CD4-positive, alpha-beta memory T cell (primary cell): Measurements from ENCODE around the gene DQX1. TPM values are rescaled to one million over a fixed set of nuclear protein-coding genes. Genes with fewer than 3 reads are reported as not detected.

Experiments
- CTCF ChIA-PET: fragments of 350-600 bp; sonication (Branson Sonifier 250); formaldehyde crosslinking; loops from one replicate; lab custom pipeline; 2021; ENCODE audit warnings: inconsistent platforms; ENCODE audit not compliant: partially characterized antibody; lab: Charles Lee
- POLR2A ChIA-PET: fragments of 350-600 bp; sonication (Branson Sonifier 250); formaldehyde crosslinking; loops from one replicate; lab custom pipeline; 2021; ENCODE audit not compliant: partially characterized antibody; lab: Charles Lee
- DNase-seq, 5 donors: peaks; one replicate each; pipeline versions ENCODE4 v3.0.0 to v3.0.0-alpha.2; 2020 to 2022; ENCODE audit warnings: mixed read lengths in 1 of 5
- H3K27ac ChIP-seq: one replicate; pipeline ENCODE4 v1.7.0; 2013; ENCODE audit warnings: low read depth, low read length
- H3K27me3 ChIP-seq: 2 replicates; pipeline ENCODE4 v1.7.0; 2013; ENCODE audit warnings: mild to moderate bottlenecking, low read length, moderate library complexity; ENCODE audit not compliant: insufficient read depth
- H3K36me3 ChIP-seq: 2 replicates; pipeline ENCODE4 v1.7.0; 2013; ENCODE audit warnings: mild to moderate bottlenecking, low read length, moderate library complexity; ENCODE audit not compliant: insufficient read depth
- H3K4me1 ChIP-seq: 2 replicates; pipeline ENCODE4 v1.7.0; 2013; ENCODE audit warnings: mild to moderate bottlenecking, low read length, moderate library complexity; ENCODE audit not compliant: insufficient read depth
- H3K4me3 ChIP-seq, 2 donors: one replicate each; pipeline ENCODE4 v1.7.0; 2013; ENCODE audit warnings: low read length in 2 of 2, mild to moderate bottlenecking in 1 of 2
- H3K9me3 ChIP-seq, 2 donors: one replicate each; pipeline ENCODE4 v1.7.0; 2013; ENCODE audit warnings: low read length in 2 of 2, control low read depth in 1 of 2; ENCODE audit not compliant: control insufficient read depth in 1 of 2
- H3K27ac Mint-ChIP-seq, 7 donors: one replicate each; pipeline ENCODE4 v1.8.0; 2020 to 2021; ENCODE audit warnings: mixed read lengths in 7 of 7, mild to moderate bottlenecking in 6 of 7, inconsistent platforms in 3 of 7, moderate library complexity in 3 of 7
- H3K27me3 Mint-ChIP-seq, 2 donors: one replicate each; pipeline ENCODE4 v1.8.0; 2020 to 2021; ENCODE audit warnings: mixed read lengths in 2 of 2
- H3K36me3 Mint-ChIP-seq, 2 donors: one replicate each; pipeline ENCODE4 v1.8.0; 2020 to 2021; ENCODE audit warnings: mixed read lengths in 2 of 2, inconsistent platforms in 1 of 2, mild to moderate bottlenecking in 1 of 2
- H3K4me1 Mint-ChIP-seq, 4 donors: one replicate each; pipeline ENCODE4 v1.8.0; 2020 to 2021; ENCODE audit warnings: mixed read lengths in 4 of 4, mild to moderate bottlenecking in 1 of 4
- H3K4me3 Mint-ChIP-seq, 8 donors: one replicate each; pipeline ENCODE4 v1.8.0; 2020 to 2021; ENCODE audit warnings: mixed read lengths in 8 of 8, mild to moderate bottlenecking in 7 of 8, moderate library complexity in 6 of 8, inconsistent platforms in 3 of 8
- H3K9me3 Mint-ChIP-seq, 8 donors: one replicate each; pipeline ENCODE4 v1.8.0; 2020 to 2021; ENCODE audit warnings: mixed read lengths in 8 of 8, mild to moderate bottlenecking in 5 of 8, inconsistent platforms in 3 of 8, moderate library complexity in 1 of 8
- intact Hi-C: fragments of 100-400 bp; cut with micrococcal nuclease; formaldehyde crosslinking; loops from one replicate; pipeline ENCODE4 v1.15.1; 2023
- polyA plus RNA-seq, 2 donors: library from polyadenylated mRNA; unstranded; fragments of 300-500 nt; fragmentation: Illumina TruSeq; gene quantifications; one replicate each; pipeline ENCODE4 v1.2.3, GENCODE V29; 2021
- total RNA-seq, 2 experiments: library from RNA; stranded (reverse); gene quantifications; one replicate each; pipeline ENCODE4 v1.2.3, GENCODE V29; 2021

The DQX1 gene, protein sequence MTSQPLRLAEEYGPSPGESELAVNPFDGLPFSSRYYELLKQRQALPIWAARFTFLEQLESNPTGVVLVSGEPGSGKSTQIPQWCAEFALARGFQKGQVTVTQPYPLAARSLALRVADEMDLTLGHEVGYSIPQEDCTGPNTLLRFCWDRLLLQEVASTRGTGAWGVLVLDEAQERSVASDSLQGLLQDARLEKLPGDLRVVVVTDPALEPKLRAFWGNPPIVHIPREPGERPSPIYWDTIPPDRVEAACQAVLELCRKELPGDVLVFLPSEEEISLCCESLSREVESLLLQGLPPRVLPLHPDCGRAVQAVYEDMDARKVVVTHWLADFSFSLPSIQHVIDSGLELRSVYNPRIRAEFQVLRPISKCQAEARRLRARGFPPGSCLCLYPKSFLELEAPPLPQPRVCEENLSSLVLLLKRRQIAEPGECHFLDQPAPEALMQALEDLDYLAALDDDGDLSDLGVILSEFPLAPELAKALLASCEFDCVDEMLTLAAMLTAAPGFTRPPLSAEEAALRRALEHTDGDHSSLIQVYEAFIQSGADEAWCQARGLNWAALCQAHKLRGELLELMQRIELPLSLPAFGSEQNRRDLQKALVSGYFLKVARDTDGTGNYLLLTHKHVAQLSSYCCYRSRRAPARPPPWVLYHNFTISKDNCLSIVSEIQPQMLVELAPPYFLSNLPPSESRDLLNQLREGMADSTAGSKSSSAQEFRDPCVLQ
- total RNA-seq: under 1 TPM; 0.35 to 0.44 TPM
- not detected for polyA plus RNA-seq

DNA sequence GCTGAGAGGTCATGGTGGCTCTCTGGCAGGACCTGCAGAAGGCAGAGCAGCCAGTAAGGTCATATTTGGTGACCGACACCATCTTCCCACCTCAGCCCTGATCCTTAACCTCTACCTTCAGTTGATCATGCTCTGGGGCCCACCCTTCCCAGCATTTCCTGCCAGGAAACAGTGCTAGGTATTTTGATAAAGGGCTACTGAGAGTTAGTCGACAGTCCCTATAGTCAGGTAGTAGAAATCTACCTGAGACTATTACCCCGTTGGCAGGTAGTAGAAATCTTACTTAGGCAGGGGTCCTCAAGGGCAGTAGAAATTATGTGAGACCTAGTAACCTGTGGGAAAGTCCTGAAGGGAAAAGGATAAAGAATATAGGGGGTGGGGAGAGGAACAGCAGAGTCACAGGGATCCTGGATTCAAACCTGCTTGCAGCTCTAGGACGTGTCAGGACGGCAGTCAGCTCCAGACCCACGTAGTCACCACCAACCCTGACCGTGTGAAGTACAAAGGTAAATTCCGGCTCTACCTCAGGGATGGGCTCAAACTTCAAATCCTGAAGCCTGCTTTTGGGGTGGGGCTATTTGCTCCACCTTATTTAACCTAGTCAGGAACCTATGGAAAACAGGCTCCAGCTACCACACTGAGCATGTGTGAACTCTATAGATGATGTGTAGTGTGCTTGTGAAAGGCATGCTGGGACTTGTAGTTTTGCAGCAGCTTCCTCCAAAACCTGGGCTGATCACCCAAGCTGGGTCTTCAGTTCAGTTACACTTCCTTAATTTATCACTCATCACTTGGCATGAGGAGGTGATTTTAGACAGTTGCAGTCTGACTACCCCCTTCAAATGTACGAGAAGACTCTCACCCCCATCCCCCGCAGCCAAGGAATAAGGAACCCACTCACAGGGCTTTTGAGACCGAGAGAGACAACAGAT is at the start of gene DQX1:
DQX1 (minus strand) TSS at position 515 of the 932 bp plus-strand sequence; CDS start at position 13, 502 bp downstream.
- no peak within 1 kb of the TSS for H3K4me3 ChIP-seq
- ChIA-PET CTCF (interaction anchor here (1.3 to 1.6 kb wide), 3 partner anchors 11 to 702 kb away, joined by 3 to 7 read pairs (median 3); partner anchors contain the start of genes CCDC142, TLX2 and TTC31), POLR2A (interaction anchor here (0.8 to 2.8 kb wide), 10 partner anchors 10 to 105 kb away, joined by 3 to 12 read pairs (median 6); partner anchors contain the start of genes C2orf81, CCDC142, MRPL53 and PCGF1)
- no peaks in the 10 kb centered on the region for H3K9me3 ChIP-seq
- Mint-ChIP-seq H3K36me3 (peaks cover 26 to 38% of the 10 kb centered on the region in 2 donors), H3K27me3 (peaks cover 2 to 4% of the 10 kb centered on the region in 2 donors), H3K27ac (peak within 1 kb of the TSS in 5 of 7 donors; percentile 12 to 62 (median 52)), H3K4me1 (peaks cover 11 to 33% (median 25%) of the 10 kb centered on the region in 4 donors), H3K4me3 (peak within 1 kb of the TSS in 5 of 8 donors; percentile 1 to 57 (median 39)), H3K9me3 (no peaks in the 10 kb centered on the region)
- DNase-seq: peak in 1 of 5 donors; percentile 39
- no peaks in the 10 kb centered on the region for H3K27me3 ChIP-seq
- H3K4me1 ChIP-seq: peaks cover 20% of the 10 kb centered on the region
- intact Hi-C loops: no loop called here
- H3K27ac ChIP-seq: no peak within 1 kb of the TSS
- peaks cover 19% of the 10 kb centered on the region for H3K36me3 ChIP-seq

DNA sequence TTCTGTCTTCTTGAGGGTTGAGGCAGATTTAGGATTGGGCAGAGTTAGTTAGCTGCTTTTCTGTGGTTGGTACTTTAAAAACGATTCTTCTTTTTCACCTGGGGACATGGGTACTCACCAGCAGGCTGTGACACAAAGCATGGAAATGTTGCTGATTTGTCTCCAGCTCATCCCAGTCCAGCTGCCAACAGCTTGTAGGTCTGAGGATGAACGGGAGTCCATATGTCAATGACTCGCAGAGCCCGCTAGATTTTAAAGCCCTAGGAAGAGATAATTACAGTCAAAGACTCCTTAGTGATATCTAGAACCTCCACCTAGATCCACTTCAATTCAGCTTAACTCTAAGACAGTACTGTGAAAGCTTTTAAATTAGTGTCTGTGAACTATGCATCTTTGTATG is 49.3 kb upstream of the DQX1 start:
- ChIA-PET CTCF (interaction anchor here (2.6 to 2.8 kb wide), 3 partner anchors 9 to 14 kb away, joined by 9 to 19 read pairs (median 17); no protein-coding TSS in a partner anchor), POLR2A (interaction anchor here (0.5 to 2.4 kb wide), 4 partner anchors 11 to 45 kb away, joined by 3 to 13 read pairs (median 5); partner anchors contain the start of genes AUP1 and HTRA2)
- no peaks in the 10 kb centered on the region for H3K36me3 Mint-ChIP-seq
- H3K36me3 ChIP-seq: no peaks in the 10 kb centered on the region
- no peaks in the 10 kb centered on the region for H3K9me3 ChIP-seq
- peaks cover 0 to 4% (median 0%) of the 10 kb centered on the region in 8 donors for H3K9me3 Mint-ChIP-seq
- H3K27ac Mint-ChIP-seq: no peak overlapping the region
- no peak overlapping the region for H3K4me3 Mint-ChIP-seq
- H3K27me3 ChIP-seq: no peaks in the 10 kb centered on the region
- H3K4me1 ChIP-seq: peaks cover 15% of the 10 kb centered on the region
- no peak overlapping the region for H3K27ac ChIP-seq
- H3K4me3 ChIP-seq: no peak overlapping the region
- no peak for DNase-seq
- H3K4me1 Mint-ChIP-seq: peaks cover 13 to 17% (median 14%) of the 10 kb centered on the region in 4 donors
- intact Hi-C loops: no loop called here
- H3K27me3 Mint-ChIP-seq: peaks cover 3 to 17% of the 10 kb centered on the region in 2 donors

DNA sequence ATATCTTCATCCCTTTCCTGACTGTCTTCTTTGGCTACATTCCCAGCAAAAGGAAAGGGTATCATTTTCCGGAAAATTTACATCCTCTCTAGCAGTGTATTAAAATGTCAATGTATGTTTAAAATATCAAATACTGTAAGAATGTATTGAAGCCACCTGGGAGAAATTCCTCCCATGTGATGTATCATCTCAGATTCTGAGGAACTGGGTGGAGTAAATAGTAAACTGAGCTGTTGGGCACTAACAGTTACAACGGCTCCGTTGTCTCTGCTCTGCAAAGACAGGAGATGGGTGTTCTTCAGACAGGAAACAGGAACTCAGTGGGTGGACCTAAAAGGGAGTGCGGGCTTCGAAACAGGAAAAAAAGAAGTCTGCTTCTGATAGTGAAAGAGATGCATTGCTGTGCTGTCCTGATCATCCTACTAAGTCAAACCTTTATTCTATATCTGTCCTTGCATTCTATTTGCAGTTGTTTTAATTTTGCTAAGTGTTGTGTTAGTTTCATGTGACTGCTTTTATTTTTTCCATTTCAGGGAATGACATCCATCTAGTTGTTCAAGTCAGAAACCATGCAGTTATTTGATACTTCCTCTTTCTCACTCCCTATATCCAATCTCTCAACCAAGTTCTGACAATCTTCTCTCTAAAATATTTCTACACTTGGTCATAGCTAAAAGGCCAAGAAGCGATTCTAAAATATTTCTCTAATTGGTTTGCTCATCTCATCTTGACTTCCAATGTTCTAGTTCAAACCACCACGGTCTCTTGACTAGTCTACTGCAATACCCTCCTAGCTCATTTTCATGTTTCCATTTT is 47.9 kb upstream of the DQX1 start:
- peak overlapping the region in 1 of 2 donors; percentile 42 for H3K4me3 ChIP-seq
- H3K36me3 ChIP-seq: no peaks in the 10 kb centered on the region
- H3K4me3 Mint-ChIP-seq: peak overlapping the region; percentile 12 to 87 (median 78)
- no peaks in the 10 kb centered on the region for H3K27me3 ChIP-seq
- no peaks in the 10 kb centered on the region for H3K36me3 Mint-ChIP-seq
- no peaks in the 10 kb centered on the region for H3K9me3 ChIP-seq
- peaks cover 13 to 17% (median 14%) of the 10 kb centered on the region in 4 donors for H3K4me1 Mint-ChIP-seq
- peaks cover 0 to 4% (median 0%) of the 10 kb centered on the region in 8 donors for H3K9me3 Mint-ChIP-seq
- H3K4me1 ChIP-seq: peaks cover 15% of the 10 kb centered on the region
- POLR2A ChIA-PET: interaction anchor here (0.6 to 2.4 kb wide), 7 partner anchors 12 to 119 kb away, joined by 3 to 13 read pairs (median 5); partner anchors contain the start of genes AUP1, CCDC142, HTRA2 and INO80B
- no peak overlapping the region for H3K27ac ChIP-seq
- intact Hi-C loops: no loop called here
- CTCF ChIA-PET: interaction anchor here (2.6 to 2.8 kb wide), 3 partner anchors 10 to 15 kb away, joined by 9 to 19 read pairs (median 17); no protein-coding TSS in a partner anchor
- H3K27me3 Mint-ChIP-seq: peaks cover 0 to 10% of the 10 kb centered on the region in 2 donors
- peak overlapping the region; percentile 58 to 83 (median 80) for H3K27ac Mint-ChIP-seq
- peak in 4 of 5 donors; percentile 25 to 37 (median 30) for DNase-seq

DNA sequence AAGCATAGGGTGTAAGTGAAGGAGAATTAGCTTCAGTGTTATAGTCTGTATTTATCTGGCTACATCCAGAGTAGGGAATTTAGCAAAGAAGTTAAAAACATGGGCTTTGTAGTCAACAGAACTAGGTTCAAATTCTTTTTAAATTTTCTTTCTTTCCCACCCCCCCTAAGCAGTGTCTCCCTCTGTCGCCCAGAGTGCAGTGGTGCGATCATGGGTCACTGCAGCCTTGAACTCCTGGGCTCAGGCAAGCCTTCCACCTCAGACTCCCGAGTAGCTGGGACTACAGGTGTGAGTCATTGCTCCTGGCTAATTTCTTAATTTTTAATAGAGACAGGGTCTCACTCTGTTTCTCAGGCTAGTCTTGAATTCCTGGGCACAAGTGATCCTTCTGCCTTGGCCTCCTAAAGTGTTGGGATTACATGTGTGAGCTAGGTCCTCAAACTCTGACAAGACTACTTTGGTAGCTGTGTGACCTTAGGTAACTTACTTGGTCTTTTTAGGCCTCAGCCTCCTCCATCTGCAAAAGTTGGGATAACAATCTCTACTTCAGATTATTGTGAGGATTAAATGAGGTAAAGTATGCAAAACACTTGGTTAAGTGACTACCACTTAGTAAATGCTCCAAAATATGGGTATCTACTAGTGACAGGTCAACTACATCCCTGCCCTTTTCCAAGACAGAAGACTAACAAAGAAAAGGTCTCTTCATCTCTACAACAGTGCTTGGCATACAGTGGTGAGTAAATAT is 46.3 kb upstream of the DQX1 start:
- H3K4me3 ChIP-seq: no peak overlapping the region
- Mint-ChIP-seq H3K27ac (no peak overlapping the region), H3K4me1 (peaks cover 13 to 17% (median 14%) of the 10 kb centered on the region in 4 donors), H3K36me3 (no peaks in the 10 kb centered on the region), H3K27me3 (peaks cover 1 to 12% of the 10 kb centered on the region in 2 donors), H3K4me3 (no peak overlapping the region), H3K9me3 (peaks cover 0 to 4% (median 0%) of the 10 kb centered on the region in 8 donors)
- intact Hi-C loops: no loop called here
- no peak for DNase-seq
- no peaks in the 10 kb centered on the region for H3K9me3 ChIP-seq
- ChIA-PET POLR2A (interaction anchor here (1.1 kb wide), 1 partner anchor 13 kb away, joined by 3 read pairs; no protein-coding TSS in a partner anchor), CTCF (interaction anchor here (1.6 kb wide), 1 partner anchor 16 kb away, joined by 6 read pairs; no protein-coding TSS in a partner anchor)
- H3K36me3 ChIP-seq: no peaks in the 10 kb centered on the region
- no peaks in the 10 kb centered on the region for H3K27me3 ChIP-seq
- no peak overlapping the region for H3K27ac ChIP-seq
- peaks cover 15% of the 10 kb centered on the region for H3K4me1 ChIP-seq

DNA sequence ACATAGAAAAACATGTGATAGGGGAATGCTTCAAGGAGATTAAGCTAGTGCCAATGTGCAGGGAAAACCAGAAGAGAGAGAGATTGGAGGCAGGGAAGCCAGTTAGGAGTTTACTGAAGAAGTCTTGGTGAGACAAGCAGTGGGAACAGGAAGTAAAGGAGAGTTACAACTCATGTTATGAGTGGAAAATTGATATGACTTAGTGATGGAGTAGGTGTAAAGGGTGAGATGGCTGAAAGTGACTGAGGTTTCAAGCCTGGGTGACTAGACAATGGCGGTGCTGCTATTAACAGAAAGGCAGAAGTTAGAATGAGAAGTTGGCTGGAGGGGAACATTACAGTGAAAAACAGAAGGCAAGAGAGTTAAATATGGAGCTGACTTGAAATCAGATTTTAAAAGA is 45.0 kb upstream of the DQX1 start:
- Histone ChIP-seq H3K27ac (no peak overlapping the region), H3K4me3 (no peak overlapping the region), H3K4me1 (peaks cover 15% of the 10 kb centered on the region), H3K36me3 (no peaks in the 10 kb centered on the region), H3K9me3 (no peaks in the 10 kb centered on the region), H3K27me3 (no peaks in the 10 kb centered on the region)
- H3K4me1 Mint-ChIP-seq: peaks cover 13 to 17% (median 14%) of the 10 kb centered on the region in 4 donors
- no peaks in the 10 kb centered on the region for H3K36me3 Mint-ChIP-seq
- intact Hi-C loops: no loop called here
- no peak for DNase-seq
- H3K9me3 Mint-ChIP-seq: peaks cover 0 to 4% (median 0%) of the 10 kb centered on the region in 8 donors
- H3K27ac Mint-ChIP-seq: no peak overlapping the region
- H3K27me3 Mint-ChIP-seq: peaks cover 1 to 9% of the 10 kb centered on the region in 2 donors
- H3K4me3 Mint-ChIP-seq: no peak overlapping the region
- POLR2A ChIA-PET: no interaction called here
- CTCF ChIA-PET: interaction anchor here (0.7 to 1.6 kb wide), 2 partner anchors 18 to 21 kb away, joined by 3 to 6 read pairs; no protein-coding TSS in a partner anchor
